Thymus (tissue), 11 donors: ENCODE measurements around the gene FAM227B. TPM values are rescaled to one million over a fixed set of nuclear protein-coding genes. Genes with fewer than 3 reads are reported as not detected.
A peak's percentile ranks its signal among the peaks of the same experiment; 100 is the strongest.
"Not testable (repeated sequence)": the region's sequence is repeated elsewhere in the genome, so short reads cannot be mapped to it uniquely, and the experiment has no call there.

Experiments used
- DNase-seq, 9 donors: peaks; one replicate each; pipeline ENCODE4 v3.0.0-alpha.2; 2013; ENCODE audit warnings: low spot score in 9 of 9, low read depth in 6 of 9, missing footprints in 1 of 9
- H3K27ac ChIP-seq, 2 donors: one replicate each; pipeline ENCODE4 v1.5.1; 2013; ENCODE audit warnings: control low read depth in 1 of 2, low read depth in 1 of 2, low read length in 1 of 2, mild to moderate bottlenecking in 1 of 2, moderate library complexity in 1 of 2
- H3K27me3 ChIP-seq, 2 donors: one replicate each; pipeline ENCODE4 v1.5.1; 2013; ENCODE audit warnings: low read length in 1 of 2; ENCODE audit not compliant: control insufficient read depth in 2 of 2, insufficient read depth in 1 of 2
- H3K36me3 ChIP-seq, 2 donors: one replicate each; pipeline ENCODE4 v1.5.1; 2013; ENCODE audit warnings: low read length in 1 of 2, mild to moderate bottlenecking in 1 of 2, moderate library complexity in 1 of 2; ENCODE audit not compliant: control insufficient read depth in 2 of 2, insufficient read depth in 2 of 2
- H3K4me1 ChIP-seq, 2 donors: one replicate each; pipeline ENCODE4 v1.5.1; 2013; ENCODE audit warnings: low read length in 2 of 2; ENCODE audit not compliant: control insufficient read depth in 2 of 2, insufficient read depth in 2 of 2
- H3K4me3 ChIP-seq, 2 donors: one replicate each; pipeline ENCODE4 v1.5.1; 2013; ENCODE audit warnings: low read length in 2 of 2, control low read depth in 1 of 2, mild to moderate bottlenecking in 1 of 2
- H3K9me3 ChIP-seq, 2 donors: one replicate each; pipeline ENCODE4 v1.5.1; 2013; ENCODE audit warnings: low read length in 1 of 2, mild to moderate bottlenecking in 1 of 2; ENCODE audit not compliant: control insufficient read depth in 2 of 2, insufficient read depth in 1 of 2
- WGBS: extraction: QIAGEN DNeasy Blood & Tissue Kit; methylation state at CpG from one replicate; pipeline ENCODE4 v1.1.7; 2013; 5-methylcytosine and 5-hydroxymethylcytosine counted together
- polyA plus RNA-seq: library from polyadenylated mRNA; stranded (reverse); fragments of 200-250 nt; gene quantifications from one replicate; pipeline ENCODE4 v1.2.3, GENCODE V29; 2013
- total RNA-seq: library from RNA; stranded (reverse); fragments of 120-200 nt; gene quantifications from one replicate; pipeline ENCODE4 v1.2.4, GENCODE V29; 2013
- donor health status: healthy.

FAM227B gene
- total and polyA plus RNA-seq, 2 donors = 11.7 to 13.4 TPM

DNA sequence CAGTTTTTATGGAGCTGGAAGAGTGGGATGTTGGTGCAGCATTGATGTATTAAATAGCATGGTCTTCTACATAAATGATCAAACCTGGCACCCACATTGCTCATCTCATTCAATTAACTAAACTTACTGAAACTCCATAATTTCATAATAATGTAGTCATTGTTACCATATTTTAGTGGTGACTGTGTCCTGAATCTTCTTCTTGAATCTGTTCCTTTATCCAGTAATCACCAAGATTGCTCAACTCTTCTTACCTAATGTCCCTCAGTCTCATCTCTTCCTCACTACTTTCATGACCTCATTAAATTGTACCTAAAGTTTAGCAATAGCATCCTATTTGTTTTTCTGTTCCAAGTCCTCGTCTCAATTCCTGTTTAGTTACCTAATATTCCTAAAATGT is 127.8 kb downstream of the FAM227B start:
- H3K36me3 ChIP-seq = no peaks in the 10 kb centered on the region
- no peaks in the 10 kb centered on the region for H3K27me3 ChIP-seq
- no peak overlapping the region for H3K27ac ChIP-seq
- no peak for DNase-seq
- no peak overlapping the region for H3K4me3 ChIP-seq
- no peaks in the 10 kb centered on the region for H3K9me3 ChIP-seq
- no peaks in the 10 kb centered on the region for H3K4me1 ChIP-seq
- WGBS = 94% methylated on average over 1 of the region's 1 CpG

DNA sequence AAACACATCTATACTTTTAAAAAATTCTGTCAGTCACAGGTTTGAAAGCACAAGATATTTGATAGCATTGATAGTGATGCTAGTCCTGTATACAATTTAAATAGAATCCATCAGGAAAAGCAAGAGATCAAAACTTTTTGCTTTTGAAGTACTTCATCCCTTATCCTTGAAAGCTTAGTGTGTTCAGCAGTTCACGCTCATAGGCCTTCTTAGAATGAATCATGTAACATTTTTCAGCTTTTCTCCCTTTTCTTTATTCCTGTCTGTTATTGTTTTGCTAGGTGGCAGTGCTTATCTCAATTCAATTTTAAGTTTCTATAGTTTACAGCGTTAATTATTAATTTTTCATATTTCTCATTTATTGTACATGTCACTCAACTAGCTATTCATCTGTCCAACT is 128.5 kb downstream of the FAM227B start:
- Histone ChIP-seq H3K27me3 (no peaks in the 10 kb centered on the region), H3K4me3 (no peak overlapping the region), H3K36me3 (no peaks in the 10 kb centered on the region), H3K4me1 (no peaks in the 10 kb centered on the region), H3K27ac (no peak overlapping the region), H3K9me3 (no peaks in the 10 kb centered on the region)
- no peak for DNase-seq
- 97% methylated on average over 2 of the region's 2 CpGs for WGBS

DNA sequence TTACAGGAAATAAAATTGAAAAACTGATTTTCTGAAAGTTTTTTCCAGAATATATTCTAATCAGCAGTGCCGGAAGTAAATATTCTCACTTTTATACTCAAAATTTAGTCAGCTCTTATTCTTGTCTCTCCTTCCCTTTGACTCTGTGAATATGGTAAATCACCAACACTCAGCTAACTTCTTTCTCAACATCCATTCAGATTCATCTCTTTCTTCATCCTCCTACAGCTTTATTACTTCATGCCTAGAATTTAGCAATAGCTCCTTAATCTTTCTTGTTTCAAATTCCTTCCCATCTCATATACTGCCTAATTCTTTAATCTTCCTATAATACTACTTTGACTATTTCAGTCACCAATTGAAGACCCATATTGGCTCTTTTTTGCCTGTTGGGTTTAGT is 129.7 kb downstream of the FAM227B start:
- Histone ChIP-seq H3K36me3 (no peaks in the 10 kb centered on the region), H3K9me3 (no peaks in the 10 kb centered on the region), H3K4me3 (no peak overlapping the region), H3K27ac (no peak overlapping the region), H3K4me1 (no peaks in the 10 kb centered on the region), H3K27me3 (no peaks in the 10 kb centered on the region)
- no peak for DNase-seq
- 98% methylated on average over 1 of the region's 1 CpG for WGBS

DNA sequence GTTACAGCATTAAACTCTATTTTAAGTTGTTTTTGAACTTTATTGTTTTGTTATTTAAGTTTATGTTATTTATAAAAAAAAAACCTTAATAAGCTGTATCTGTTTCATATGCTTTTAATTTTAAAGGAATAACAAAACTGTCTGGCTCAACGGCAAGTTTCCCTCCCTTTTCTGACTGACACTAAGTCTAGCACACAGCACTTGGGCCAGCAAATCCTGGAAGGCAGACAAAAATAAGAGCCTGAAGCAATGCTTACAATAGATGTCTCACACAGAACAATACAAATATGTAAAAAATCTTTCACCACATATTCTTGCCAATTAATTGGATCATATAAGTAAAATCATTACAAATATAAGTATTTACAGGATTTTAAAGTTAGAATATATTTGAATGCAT is 135.2 kb downstream of the FAM227B start:
- WGBS = 90% methylated on average over 1 of the region's 1 CpG
- not testable (repeated sequence) for H3K9me3 ChIP-seq, H3K4me3 ChIP-seq, H3K36me3 ChIP-seq, H3K27ac ChIP-seq, DNase-seq, H3K27me3 ChIP-seq, H3K4me1 ChIP-seq

DNA sequence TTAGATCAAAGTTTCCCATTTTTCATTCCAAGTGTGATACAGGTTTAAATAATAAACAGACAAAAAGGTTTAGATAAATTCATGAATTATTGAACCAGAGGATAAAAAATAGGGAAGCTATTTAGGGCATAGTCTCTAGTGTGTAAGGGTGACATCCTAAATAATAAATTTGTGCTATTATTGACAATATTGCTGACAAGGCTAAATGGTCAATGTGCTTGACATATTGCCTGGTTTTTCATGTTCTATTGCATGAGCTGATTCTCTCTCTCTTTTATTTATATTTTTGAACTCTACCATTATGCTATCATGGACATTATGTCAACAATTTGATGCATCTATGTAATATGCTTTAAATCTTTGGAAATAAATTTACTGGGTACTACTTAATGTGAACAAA is 141.6 kb downstream of the FAM227B start:
- H3K4me3 ChIP-seq, DNase-seq, H3K27ac ChIP-seq, H3K27me3 ChIP-seq, H3K9me3 ChIP-seq, H3K4me1 ChIP-seq, H3K36me3 ChIP-seq: not testable (repeated sequence)

DNA sequence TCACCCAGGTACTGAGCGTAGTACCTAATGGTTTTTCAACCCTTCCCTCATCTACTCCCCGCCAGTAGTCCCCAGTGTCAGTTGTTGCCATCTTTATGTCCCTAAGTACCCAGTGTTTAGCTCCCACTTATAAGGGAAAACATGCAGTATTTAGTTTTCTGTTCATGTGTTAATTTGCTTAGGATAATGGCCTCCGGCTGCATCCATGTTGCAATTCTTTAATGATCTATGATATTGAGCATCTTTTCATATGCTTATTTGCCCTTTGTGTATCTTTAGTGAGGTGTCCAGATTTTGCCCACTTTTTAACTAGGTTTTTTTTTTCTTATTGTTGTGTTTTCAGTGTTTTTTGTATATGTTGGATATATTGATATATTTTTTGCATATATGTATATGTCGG is 142.6 kb downstream of the FAM227B start:
- not testable (repeated sequence) for DNase-seq, H3K9me3 ChIP-seq, H3K36me3 ChIP-seq, H3K4me1 ChIP-seq, H3K4me3 ChIP-seq, H3K27ac ChIP-seq, H3K27me3 ChIP-seq
- WGBS = 98% methylated on average over 4 of the region's 4 CpGs

DNA sequence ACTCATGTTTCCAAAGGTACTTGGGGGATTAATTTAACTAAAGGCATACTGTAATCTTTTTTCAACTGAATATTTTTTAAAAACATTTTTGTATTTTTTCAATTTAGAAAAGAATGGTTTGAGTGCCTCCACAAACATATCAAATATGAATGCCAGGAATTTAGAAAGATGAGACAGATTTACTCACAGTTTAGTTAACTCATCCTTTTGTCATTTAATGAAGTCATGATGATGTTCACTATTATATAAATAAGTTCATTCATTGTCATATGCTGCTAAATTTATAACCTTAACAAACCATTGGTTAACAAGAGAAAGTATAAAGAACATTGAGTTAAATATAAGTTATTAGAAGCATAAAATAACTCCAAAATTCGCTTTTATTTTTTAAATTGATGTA is 147.6 kb downstream of the FAM227B start:
- Histone ChIP-seq H3K4me3 (no peak overlapping the region), H3K9me3 (no peaks in the 10 kb centered on the region), H3K27ac (no peak overlapping the region), H3K4me1 (peaks cover 0 to 7% of the 10 kb centered on the region in 2 donors), H3K27me3 (no peaks in the 10 kb centered on the region), H3K36me3 (no peaks in the 10 kb centered on the region)
- WGBS = 86% methylated on average over 1 of the region's 1 CpG
- DNase-seq = no peak

DNA sequence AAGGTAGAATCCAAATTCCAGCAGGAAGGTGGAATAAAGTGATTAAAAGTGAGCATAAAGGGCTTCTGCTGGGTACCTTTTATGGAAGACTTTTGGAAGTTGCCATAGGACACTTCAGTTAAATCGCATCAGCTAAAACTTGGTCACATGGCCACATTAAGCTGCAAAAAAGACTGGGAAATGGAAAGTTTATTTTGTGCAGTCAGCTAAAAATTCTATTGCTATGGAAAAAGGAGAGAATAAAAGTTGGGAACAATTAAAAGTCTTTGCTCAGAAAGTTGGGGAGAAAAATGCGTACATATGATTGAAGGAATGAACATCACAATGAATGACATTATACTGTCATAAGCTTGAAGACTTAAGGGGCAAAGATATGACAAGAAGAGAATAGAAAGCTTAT is 148.3 kb downstream of the FAM227B start:
- Histone ChIP-seq H3K27me3 (no peaks in the 10 kb centered on the region), H3K27ac (peak overlapping the region in 1 of 2 donors; percentile 91), H3K4me3 (no peak overlapping the region), H3K9me3 (no peaks in the 10 kb centered on the region), H3K36me3 (no peaks in the 10 kb centered on the region), H3K4me1 (peaks cover 0 to 7% of the 10 kb centered on the region in 2 donors)
- DNase-seq = peak in 3 of 9 donors; percentile 3 to 5 (median 4)
- WGBS = 98% methylated on average over 2 of the region's 2 CpGs

DNA sequence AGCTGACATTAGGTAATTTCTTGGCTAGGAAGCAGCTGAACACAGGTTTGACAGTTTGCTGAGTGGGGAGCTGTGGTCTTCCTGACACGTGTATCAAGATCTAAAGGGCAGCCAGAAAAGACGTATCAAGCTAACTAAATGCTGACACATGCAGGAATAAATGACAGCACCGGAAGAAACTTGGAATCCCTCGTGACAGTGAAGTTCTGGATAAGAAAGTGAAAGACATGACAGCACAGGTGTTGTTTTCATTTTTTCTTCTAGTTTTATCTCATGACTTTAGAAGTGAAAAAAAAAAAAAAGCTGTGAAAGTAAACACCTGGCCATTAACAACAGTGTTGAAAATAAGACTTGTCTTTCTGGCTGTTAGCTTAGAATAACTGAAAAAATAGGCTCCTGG is 148.9 kb downstream of the FAM227B start:
- H3K4me1 ChIP-seq = peaks cover 0 to 7% of the 10 kb centered on the region in 2 donors
- peak overlapping the region in 1 of 2 donors; percentile 91 for H3K27ac ChIP-seq
- no peaks in the 10 kb centered on the region for H3K27me3 ChIP-seq
- no peaks in the 10 kb centered on the region for H3K9me3 ChIP-seq
- 56% methylated on average over 4 of the region's 4 CpGs for WGBS
- no peak overlapping the region for H3K4me3 ChIP-seq
- DNase-seq = peak; percentile 49 to 92 (median 82)
- no peaks in the 10 kb centered on the region for H3K36me3 ChIP-seq

DNA sequence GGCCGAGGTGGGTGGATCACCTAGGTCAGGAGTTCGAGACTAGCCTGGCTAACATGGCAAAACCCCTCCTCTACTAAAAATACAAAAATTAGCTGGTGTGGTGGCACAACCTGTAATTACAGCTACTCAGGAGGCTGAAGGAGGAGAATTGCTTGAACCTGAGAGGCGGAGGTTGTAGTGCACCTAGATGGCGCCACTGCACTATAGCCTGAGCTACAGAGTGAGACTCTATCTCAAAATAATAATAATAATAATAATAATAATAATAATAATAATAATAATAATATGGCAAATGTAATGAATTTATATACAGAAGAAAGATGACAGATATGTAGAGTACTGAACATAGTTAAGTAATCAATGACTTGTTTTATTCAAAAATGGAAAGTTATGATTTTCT is 149.4 kb downstream of the FAM227B start:
- H3K4me1 ChIP-seq, H3K9me3 ChIP-seq, H3K36me3 ChIP-seq, H3K27me3 ChIP-seq, H3K4me3 ChIP-seq: not testable (repeated sequence)
- peak in 6 of 9 donors; percentile 18 to 60 (median 43) for DNase-seq
- 81% methylated on average over 4 of the region's 4 CpGs for WGBS
- H3K27ac ChIP-seq = peak overlapping the region in 1 of 2 donors; percentile 91
